H54 (cell line): ENCODE measurements around the gene INSIG2.
"Not testable (repeated sequence)": the region's sequence is repeated elsewhere in the genome, so short reads cannot be mapped to it uniquely, and the experiment has no call there.

Experiments
- DNase-seq: peaks from one replicate; pipeline ENCODE4 v3.0.0; 2011; ENCODE audit warnings: low spot score, mixed read lengths; ENCODE audit not compliant: insufficient read length
- FAIRE-seq: peaks from 3 replicates; lab custom pipeline; 2011; peaks lifted over from hg19 to GRCh38; lab: Jason Lieb, UNC
- POLR2A ChIP-seq: IDR thresholded peaks from 2 replicates; pipeline ENCODE4 v1.6.1; 2011; ENCODE audit warnings: low read depth, mild to moderate bottlenecking, low read length

Gene INSIG2

GRCh38 chr2:118077636-118078247, 10.5 kb upstream of the INSIG2 start:
- no peak for DNase-seq
- no peak for TF ChIP-seq POLR2A
- FAIRE-seq = no peak

- no peak for TF ChIP-seq POLR2A
- DNase-seq (no peak), FAIRE-seq (no peak)
These were observed 9.5 kb upstream of the INSIG2 start for GRCh38 chr2:118078734-118079133.

GRCh38 chr2:118084491-118085089, 3.7 kb upstream of the INSIG2 start:
- DNase-seq (no peak), FAIRE-seq (no peak)
- TF ChIP-seq POLR2A = no peak

GRCh38 chr2:118085173-118086023, 2.9 kb upstream of the INSIG2 start:
- TF ChIP-seq POLR2A = no peak
- DNase-seq (no peak), FAIRE-seq (no peak)

- no peak for TF ChIP-seq POLR2A
- FAIRE-seq = no peak
- DNase-seq = no peak
These were observed 2.1 kb upstream of the INSIG2 start for GRCh38 chr2:118086024-118086633.

GRCh38 chr2:118089139-118089800, 999 bp downstream of the INSIG2 start:
- DNase-seq = peak; percentile 23
- TF ChIP-seq POLR2A = no peak
- FAIRE-seq = peak; percentile 95

- FAIRE-seq (no peak), DNase-seq (no peak)
- TF ChIP-seq POLR2A = no peak
These were observed 2.3 kb downstream of the INSIG2 start for GRCh38 chr2:118090387-118091139.

GRCh38 chr2:118091140-118091478, 2.8 kb downstream of the INSIG2 start:
- FAIRE-seq (no peak), DNase-seq (no peak)

GRCh38 chr2:118091631-118092030, 3.4 kb downstream of the INSIG2 start:
- TF ChIP-seq POLR2A = no peak
- FAIRE-seq (no peak), DNase-seq (no peak)

More at GRCh38 chr2:118091140-118091478, 2.8 kb downstream of the INSIG2 start:
- no peak for TF ChIP-seq POLR2A

GRCh38 chr2:118094102-118094501, 5.8 kb downstream of the INSIG2 start:
- not testable (repeated sequence) for FAIRE-seq, DNase-seq

- TF ChIP-seq POLR2A = no peak
- FAIRE-seq (no peak), DNase-seq (no peak)
These were observed 6.2 kb downstream of the INSIG2 start for GRCh38 chr2:118094503-118094902.

- no peak for DNase-seq
- no peak for FAIRE-seq
- TF ChIP-seq POLR2A = no peak
These were observed 7.3 kb downstream of the INSIG2 start for GRCh38 chr2:118095610-118096009.

- DNase-seq (no peak), FAIRE-seq (no peak)
- no peak for TF ChIP-seq POLR2A
These were observed 9.4 kb downstream of the INSIG2 start for GRCh38 chr2:118097657-118098056.
